Smooth muscle cell (in vitro differentiated cells): ENCODE measurements around the gene POLR2J. TPM values are rescaled to one million over a fixed set of nuclear protein-coding genes. Genes with fewer than 3 reads are reported as not detected.
A peak's percentile ranks its signal among the peaks of the same experiment; 100 is the strongest.

Source experiments
- DNase-seq: peaks from one replicate; lab custom pipeline; 2025; ENCODE audit not compliant: unreplicated experiment; lab: John Stamatoyannopoulos, UW
- H2AFZ ChIP-seq: fragments of 200-600 bp; sonication (generic); 2 replicates; pipeline ENCODE4 v1.6.0; 2016; ENCODE audit warnings: antibody characterized with exemption, low read depth, mild to moderate bottlenecking
- H3F3A ChIP-seq: fragments of 200-600 bp; sonication (generic); 2 replicates; pipeline ENCODE4 v1.6.0; 2017; ENCODE audit warnings: antibody characterized with exemption, low read depth
- H3K27ac ChIP-seq: fragments of 200-600 bp; sonication (generic); 2 replicates; pipeline ENCODE4 v1.5.1; 2016; ENCODE audit warnings: low read depth, mild to moderate bottlenecking
- H3K27me3 ChIP-seq: fragments of 200-600 bp; sonication (generic); 2 replicates; pipeline ENCODE4 v1.6.1; 2016; ENCODE audit warnings: low read depth, mild to moderate bottlenecking
- H3K36me3 ChIP-seq: fragments of 200-600 bp; sonication (generic); 2 replicates; pipeline ENCODE4 v1.5.1; 2016; ENCODE audit warnings: low read depth
- H3K4me1 ChIP-seq: fragments of 200-600 bp; sonication (generic); 2 replicates; pipeline ENCODE4 v1.5.1; 2016; ENCODE audit warnings: low read depth
- H3K4me2 ChIP-seq: fragments of 200-600 bp; sonication (generic); 2 replicates; pipeline ENCODE4 v1.6.0; 2016; ENCODE audit warnings: mild to moderate bottlenecking
- H3K4me3 ChIP-seq: fragments of 200-600 bp; sonication (generic); 2 replicates; pipeline ENCODE4 v1.5.1; 2016; ENCODE audit warnings: mild to moderate bottlenecking
- H3K79me2 ChIP-seq: fragments of 200-600 bp; sonication (generic); 2 replicates; pipeline ENCODE4 v1.6.0; 2016; ENCODE audit warnings: low read depth, mild to moderate bottlenecking
- H3K9ac ChIP-seq: fragments of 200-600 bp; sonication (generic); 2 replicates; pipeline ENCODE4 v1.6.0; 2016; ENCODE audit warnings: low read depth
- H3K9me3 ChIP-seq: fragments of 200-600 bp; sonication (generic); replicated peaks from 2 replicates; pipeline ENCODE4 v1.5.1; 2016; ENCODE audit warnings: low read depth
- H4K20me1 ChIP-seq: fragments of 200-600 bp; sonication (generic); 2 replicates; pipeline ENCODE4 v1.6.0; 2016; ENCODE audit warnings: low read depth
- WGBS: methylation state at CpG from one replicate; pipeline ENCODE4 v1.1.7; 2016; ENCODE audit warnings: low lambda C conversion rate; 5-methylcytosine and 5-hydroxymethylcytosine counted together
- microRNA-seq: library from miRNA; unstranded; fragments of <30 nt; microRNA quantifications from one replicate; pipeline ENCODE4, GENCODE V29; 2016; ENCODE audit warnings: borderline number of aligned reads
- polyA plus RNA-seq: library from polyadenylated mRNA; unstranded; fragments of >200 nt; fragmentation: Nextera tagmentation; extraction: Ambion mirVana; gene quantifications from 2 replicates; pipeline ENCODE4 v1.2.1, GENCODE V29; 2016
- total RNA-seq: library from RNA; depleted of rRNA; stranded (reverse); fragments of >200 nt; gene quantifications from 2 replicates; pipeline ENCODE4 v1.2.3, GENCODE V29; 2014
- TF ChIP-seq, protein P1 (sequence below): fragments of 200-600 bp; sonication (generic); IDR thresholded peaks from 2 replicates; pipeline ENCODE4 v1.5.1; 2017; ENCODE audit warnings: borderline replicate concordance, mild to moderate bottlenecking, antibody characterized with exemption; ENCODE audit not compliant: insufficient read depth, poor library complexity, severe bottlenecking

The POLR2J gene
- total and polyA plus RNA-seq, 2 experiments from 2014 or later, result 13.1 to 92.2 TPM

DNA sequence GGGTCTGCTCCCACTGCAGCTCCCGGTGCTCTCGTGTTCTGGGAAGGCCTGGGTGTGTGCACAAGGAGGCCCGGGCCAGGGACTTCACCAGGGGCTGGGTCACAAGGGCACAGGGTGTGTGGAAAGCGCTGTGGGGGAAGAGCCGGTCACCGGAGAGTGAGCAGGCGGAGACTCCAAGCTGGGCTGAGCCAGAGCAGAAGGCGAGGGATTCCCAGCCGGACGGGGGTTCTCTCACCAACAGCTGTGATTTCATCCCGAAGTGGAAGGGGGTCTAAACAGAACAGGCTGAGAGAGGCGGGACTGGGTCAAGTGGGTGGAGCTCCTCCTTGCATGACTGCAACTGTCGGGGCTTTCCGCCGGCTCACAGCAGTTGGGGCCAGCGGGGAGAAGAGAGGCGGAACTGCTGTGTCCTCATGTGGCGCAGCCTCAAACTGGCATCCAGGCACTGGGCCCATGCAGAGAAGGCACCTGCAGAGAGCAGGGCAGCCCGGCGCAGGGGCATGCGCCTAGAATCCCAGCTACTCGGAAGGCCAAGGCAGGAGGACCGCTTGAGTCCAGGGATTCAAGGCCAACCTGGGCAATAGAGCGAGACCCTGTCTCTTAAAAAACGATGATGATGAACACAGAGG is 53.0 kb downstream of the POLR2J start:
- no peak overlapping the region for H3K4me2 ChIP-seq
- H3K4me3 ChIP-seq, result no peak overlapping the region
- H3K27ac ChIP-seq, result no peak overlapping the region
- no peaks in the 10 kb centered on the region for H3K27me3 ChIP-seq
- no peak overlapping the region for H3K9ac ChIP-seq
- DNase-seq, result no peak
- no peaks in the 10 kb centered on the region for H3K79me2 ChIP-seq
- H4K20me1 ChIP-seq, result peaks cover 20% of the 10 kb centered on the region
- H2AFZ ChIP-seq, result no peak overlapping the region
- TF ChIP-seq, protein P1, sequence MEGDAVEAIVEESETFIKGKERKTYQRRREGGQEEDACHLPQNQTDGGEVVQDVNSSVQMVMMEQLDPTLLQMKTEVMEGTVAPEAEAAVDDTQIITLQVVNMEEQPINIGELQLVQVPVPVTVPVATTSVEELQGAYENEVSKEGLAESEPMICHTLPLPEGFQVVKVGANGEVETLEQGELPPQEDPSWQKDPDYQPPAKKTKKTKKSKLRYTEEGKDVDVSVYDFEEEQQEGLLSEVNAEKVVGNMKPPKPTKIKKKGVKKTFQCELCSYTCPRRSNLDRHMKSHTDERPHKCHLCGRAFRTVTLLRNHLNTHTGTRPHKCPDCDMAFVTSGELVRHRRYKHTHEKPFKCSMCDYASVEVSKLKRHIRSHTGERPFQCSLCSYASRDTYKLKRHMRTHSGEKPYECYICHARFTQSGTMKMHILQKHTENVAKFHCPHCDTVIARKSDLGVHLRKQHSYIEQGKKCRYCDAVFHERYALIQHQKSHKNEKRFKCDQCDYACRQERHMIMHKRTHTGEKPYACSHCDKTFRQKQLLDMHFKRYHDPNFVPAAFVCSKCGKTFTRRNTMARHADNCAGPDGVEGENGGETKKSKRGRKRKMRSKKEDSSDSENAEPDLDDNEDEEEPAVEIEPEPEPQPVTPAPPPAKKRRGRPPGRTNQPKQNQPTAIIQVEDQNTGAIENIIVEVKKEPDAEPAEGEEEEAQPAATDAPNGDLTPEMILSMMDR, result no peak
- H3F3A ChIP-seq, result peaks cover 19% of the 10 kb centered on the region
- WGBS, result 94% methylated on average over 25 of the region's 25 CpGs
- H3K36me3 ChIP-seq, result no peaks in the 10 kb centered on the region
- no peaks in the 10 kb centered on the region for H3K9me3 ChIP-seq
- H3K4me1 ChIP-seq, result no peaks in the 10 kb centered on the region

DNA sequence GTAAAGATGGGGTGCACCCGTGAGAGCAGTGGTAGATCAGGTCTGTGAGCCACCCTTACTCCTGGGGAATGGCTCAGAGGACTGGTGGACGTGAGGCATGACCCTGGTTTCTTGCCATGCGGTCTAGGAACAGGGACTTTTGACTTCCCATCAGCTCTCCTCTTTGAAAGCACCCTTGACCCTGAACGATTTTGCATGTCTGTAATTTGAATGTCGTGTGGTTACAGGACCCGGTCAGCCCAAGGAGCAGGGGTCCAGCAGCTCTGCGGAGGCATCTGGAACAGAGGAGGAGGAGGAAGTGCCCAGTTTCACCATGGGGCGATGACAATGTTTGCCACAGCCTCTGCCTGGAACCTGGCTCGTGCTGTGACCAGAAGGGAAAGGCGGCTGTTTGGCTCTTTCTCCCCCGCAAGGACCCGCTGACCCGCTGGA is 53.9 kb downstream of the POLR2J start:
- Histone ChIP-seq H3K79me2 (no peaks in the 10 kb centered on the region), H3K9ac (no peak overlapping the region), H3K27me3 (no peaks in the 10 kb centered on the region), H2AFZ (no peak overlapping the region), H3F3A (peaks cover 9% of the 10 kb centered on the region), H3K27ac (no peak overlapping the region), H3K4me1 (no peaks in the 10 kb centered on the region), H3K36me3 (no peaks in the 10 kb centered on the region), H3K4me2 (no peak overlapping the region), H3K4me3 (no peak overlapping the region), H3K9me3 (no peaks in the 10 kb centered on the region), H4K20me1 (peaks cover 21% of the 10 kb centered on the region)
- 93% methylated on average over 12 of the region's 13 CpGs for WGBS
- TF ChIP-seq, protein P1, result no peak
- DNase-seq, result no peak

DNA sequence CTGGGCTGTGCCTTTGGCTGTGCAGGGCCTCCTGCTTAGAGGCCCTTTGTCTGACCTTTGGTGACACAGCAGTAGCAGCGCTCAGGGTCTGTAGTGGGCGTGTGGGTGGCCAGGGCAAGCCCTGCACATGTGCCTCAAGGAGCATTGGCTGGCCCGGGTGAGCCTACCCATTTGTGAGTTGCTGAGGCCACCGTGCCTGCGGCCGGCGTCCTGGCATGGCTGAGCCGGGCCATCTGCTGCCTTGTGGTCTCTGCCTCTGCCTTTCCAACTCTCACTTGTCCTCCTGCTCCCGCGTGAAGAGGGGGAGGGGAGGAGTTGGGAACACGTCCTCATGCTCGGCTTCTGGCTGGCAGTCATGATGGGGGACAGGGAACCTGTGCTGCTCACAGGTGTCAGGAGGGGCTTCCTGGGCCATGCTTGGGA is 54.6 kb downstream of the POLR2J start:
- H3K27ac ChIP-seq, result no peak overlapping the region
- H3K27me3 ChIP-seq, result no peaks in the 10 kb centered on the region
- H3K4me3 ChIP-seq, result no peak overlapping the region
- 86% methylated on average over 12 of the region's 12 CpGs for whole genome bisulfite sequencing
- H3F3A ChIP-seq, result peaks cover 3% of the 10 kb centered on the region
- no peaks in the 10 kb centered on the region for H3K9me3 ChIP-seq
- DNase-seq, result no peak
- no peak overlapping the region for H3K4me2 ChIP-seq
- no peaks in the 10 kb centered on the region for H3K79me2 ChIP-seq
- H2AFZ ChIP-seq, result no peak overlapping the region
- TF ChIP-seq, protein P1, result no peak
- no peaks in the 10 kb centered on the region for H3K36me3 ChIP-seq
- no peak overlapping the region for H3K9ac ChIP-seq
- no peaks in the 10 kb centered on the region for H3K4me1 ChIP-seq
- peaks cover 26% of the 10 kb centered on the region for H4K20me1 ChIP-seq

Small RNAs within 50 kb of the gene (microRNA-seq; reads per million reads assigned to microRNA genes)
- gene MIR4467, result not detected
- 10.5 reads per million, percentile 14 among the genes with 10 or more reads in this experiment for gene MIR5090

Other genes starting within 250 kb of the POLR2J start
- 6.3 and 8.2 TPM in 2 replicates for gene SH2B2, start 192.1 kb downstream of the POLR2J start, total RNA-seq
- gene SH2B2, start 192.1 kb downstream of the POLR2J start, polyA plus RNA-seq, result 12.4 and 14.6 TPM in 2 replicates
- gene SPDYE6, start 122.5 kb downstream of the POLR2J start, total RNA-seq, result not detected in 2 replicates
- gene SPDYE6, start 122.5 kb downstream of the POLR2J start, polyA plus RNA-seq, result 0.66 TPM in 1 of 2 replicates, not detected in the other
- 14.3 and 17.2 TPM in 2 replicates for gene PRKRIP1, start 82.6 kb downstream of the POLR2J start, total RNA-seq
- 34.5 and 51.9 TPM in 2 replicates for gene PRKRIP1, start 82.6 kb downstream of the POLR2J start, polyA plus RNA-seq
- 43.0 and 47.1 TPM in 2 replicates for gene ORAI2, start 45.3 kb downstream of the POLR2J start, total RNA-seq
- 66.1 and 69.8 TPM in 2 replicates for gene ORAI2, start 45.3 kb downstream of the POLR2J start, polyA plus RNA-seq
- gene ALKBH4, start 14.1 kb downstream of the POLR2J start, total RNA-seq, result 7.0 and 17.7 TPM in 2 replicates
- gene ALKBH4, start 14.1 kb downstream of the POLR2J start, polyA plus RNA-seq, result 15.7 and 16.0 TPM in 2 replicates
- gene LRWD1, start 13.9 kb downstream of the POLR2J start, total RNA-seq, result 10.0 and 13.1 TPM in 2 replicates
- gene LRWD1, start 13.9 kb downstream of the POLR2J start, polyA plus RNA-seq, result 21.2 and 23.5 TPM in 2 replicates
- 2.1 and 4.2 TPM in 2 replicates for gene RASA4B, start 38.9 kb upstream of the POLR2J start, total RNA-seq
- gene RASA4B, start 38.9 kb upstream of the POLR2J start, polyA plus RNA-seq, result 3.5 and 4.6 TPM in 2 replicates
- gene UPK3BL2, start 64.8 kb upstream of the POLR2J start, total RNA-seq, result 0.40 TPM in 1 of 2 replicates, not detected in the other
- gene UPK3BL2, start 64.8 kb upstream of the POLR2J start, polyA plus RNA-seq, result 0.75 and 3.6 TPM in 2 replicates
- not detected in 2 replicates for gene SPDYE2, start 72.3 kb upstream of the POLR2J start, total RNA-seq
- 0.86 and 3.1 TPM in 2 replicates for gene SPDYE2, start 72.3 kb upstream of the POLR2J start, polyA plus RNA-seq
- gene POLR2J3, start 93.7 kb upstream of the POLR2J start, total RNA-seq, result 2.8 and 6.5 TPM in 2 replicates
- 50.2 and 54.2 TPM in 2 replicates for gene POLR2J3, start 93.7 kb upstream of the POLR2J start, polyA plus RNA-seq
- 6.9 and 12.2 TPM in 2 replicates for gene RASA4, start 137.8 kb upstream of the POLR2J start, total RNA-seq
- 6.9 and 11.6 TPM in 2 replicates for gene RASA4, start 137.8 kb upstream of the POLR2J start, polyA plus RNA-seq
- gene UPK3BL1, start 163.9 kb upstream of the POLR2J start, total RNA-seq, result 6.6 and 16.6 TPM in 2 replicates
- 21.1 and 25.0 TPM in 2 replicates for gene UPK3BL1, start 163.9 kb upstream of the POLR2J start, polyA plus RNA-seq
- not detected in 2 replicates for gene SPDYE2B, start 171.4 kb upstream of the POLR2J start, total RNA-seq
- gene SPDYE2B, start 171.4 kb upstream of the POLR2J start, polyA plus RNA-seq, result not detected in 2 replicates
- gene POLR2J2, start 192.7 kb upstream of the POLR2J start, total RNA-seq, result 0.90 and 2.9 TPM in 2 replicates
- 0.10 and 2.4 TPM in 2 replicates for gene POLR2J2, start 192.7 kb upstream of the POLR2J start, polyA plus RNA-seq